Activated CD8-positive, alpha-beta memory T cell treated with anti-CD3 and anti-CD28 coated beads for 24 hours (primary cell): Measurements from ENCODE around the gene S100A14.

Experiments used
- DNase-seq: peaks from one replicate; pipeline ENCODE4 v3.0.0-alpha.2; 2020

S100A14 gene

DNA sequence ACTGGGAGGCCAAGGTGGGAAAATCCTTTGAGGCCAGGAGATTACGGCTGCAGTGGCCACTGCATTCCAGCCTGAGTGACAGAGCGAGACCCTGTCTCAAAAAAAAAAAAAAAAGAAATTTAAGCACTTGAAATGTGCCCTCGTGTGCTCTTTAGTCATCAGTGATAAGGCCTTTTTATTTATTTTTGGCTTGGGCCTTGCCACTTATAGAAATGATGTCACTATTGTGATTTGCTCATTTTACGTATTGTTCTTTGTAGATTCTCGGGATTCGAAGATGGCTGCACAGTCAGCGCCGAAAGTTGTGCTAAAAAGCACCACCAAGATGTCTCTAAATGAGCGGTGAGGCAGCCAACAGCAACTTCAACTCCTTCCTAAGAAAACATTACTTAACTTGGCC is 20.2 kb upstream of the S100A14 start:
- no peak for DNase-seq

- no peak for DNase-seq
Observed at GRCh38 chr1:153635872-153636271, 19.7 kb upstream of the S100A14 start.

DNA sequence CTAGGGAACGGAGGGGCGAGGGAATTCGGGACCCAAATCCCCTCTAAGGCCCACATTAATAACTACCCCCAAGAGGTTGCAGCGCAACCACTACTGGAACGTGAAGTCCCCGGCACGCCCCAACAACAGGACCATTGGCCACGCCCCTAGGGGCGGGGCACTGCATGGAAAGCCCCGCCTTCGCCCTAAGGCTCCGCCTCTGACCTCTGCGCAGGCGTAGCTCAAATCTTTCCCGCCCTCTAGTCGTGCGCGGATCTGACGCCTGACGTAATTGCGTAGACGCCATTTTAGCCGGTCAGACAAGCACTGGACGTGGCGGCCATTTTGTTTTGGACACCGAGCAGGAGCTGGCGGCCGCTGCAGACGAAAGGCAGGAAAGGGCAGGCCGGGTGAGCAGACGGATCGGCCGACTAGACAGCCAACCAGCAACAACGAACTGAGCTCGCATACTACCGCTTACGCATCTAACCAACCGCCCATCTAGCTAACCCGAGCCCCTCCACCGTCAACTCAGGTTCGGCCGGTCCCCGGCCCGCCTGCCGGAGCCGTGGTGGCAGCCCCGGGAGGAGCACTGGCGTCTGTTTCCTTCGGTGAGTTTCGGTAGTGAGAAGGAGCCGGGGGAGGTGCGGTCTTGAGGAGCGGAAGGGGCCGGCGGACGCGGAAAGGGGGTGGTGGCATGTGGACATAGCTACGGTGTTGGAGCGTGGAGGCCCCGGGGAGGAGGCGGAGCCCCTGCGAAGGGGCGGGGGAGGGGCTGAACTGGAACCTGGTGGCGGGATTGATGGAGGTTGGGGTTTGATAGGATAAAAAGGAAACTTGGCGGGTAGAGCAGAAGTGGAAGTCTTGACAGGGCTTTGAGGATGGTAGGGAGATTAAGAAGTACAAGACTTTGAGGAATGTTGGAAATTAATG is 17.9 kb upstream of the S100A14 start, which contains the start of gene CHTOP:
Gene CHTOP, plus strand, starts transcription at position 313 of the 912 bp plus-strand sequence. CDS start 2,523 bp downstream, outside the sequence.
- peak; percentile 100 for DNase-seq

DNA sequence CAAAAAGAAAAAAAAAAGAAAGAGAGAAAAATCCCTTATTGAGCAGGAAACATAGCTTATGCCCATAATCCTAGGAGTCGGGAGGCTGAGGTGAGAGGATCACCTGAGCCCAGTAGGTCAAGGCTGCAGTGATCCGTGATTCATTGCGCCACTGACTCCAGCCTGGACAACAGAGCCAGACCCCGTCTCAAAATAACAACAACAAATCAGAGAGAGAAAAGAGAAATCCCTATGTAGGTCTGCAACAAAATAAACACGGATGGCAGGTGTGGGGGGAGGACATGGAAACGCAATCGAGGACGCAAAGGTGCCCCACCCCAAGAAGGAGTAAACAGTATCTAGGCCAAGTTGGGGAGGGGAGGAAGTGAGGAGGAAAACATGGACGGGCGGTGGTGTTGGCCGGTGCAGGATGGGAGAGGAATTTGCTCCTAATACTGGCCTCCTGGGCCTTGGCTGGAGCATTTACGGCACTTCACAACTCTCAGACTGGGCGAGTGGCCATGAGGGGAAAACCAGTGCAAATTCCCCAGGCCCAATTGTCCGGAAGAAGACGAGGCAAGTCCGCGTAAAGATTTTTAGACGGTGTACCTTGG is 17.1 kb upstream of the S100A14 start:
- DNase-seq: no peak

DNA sequence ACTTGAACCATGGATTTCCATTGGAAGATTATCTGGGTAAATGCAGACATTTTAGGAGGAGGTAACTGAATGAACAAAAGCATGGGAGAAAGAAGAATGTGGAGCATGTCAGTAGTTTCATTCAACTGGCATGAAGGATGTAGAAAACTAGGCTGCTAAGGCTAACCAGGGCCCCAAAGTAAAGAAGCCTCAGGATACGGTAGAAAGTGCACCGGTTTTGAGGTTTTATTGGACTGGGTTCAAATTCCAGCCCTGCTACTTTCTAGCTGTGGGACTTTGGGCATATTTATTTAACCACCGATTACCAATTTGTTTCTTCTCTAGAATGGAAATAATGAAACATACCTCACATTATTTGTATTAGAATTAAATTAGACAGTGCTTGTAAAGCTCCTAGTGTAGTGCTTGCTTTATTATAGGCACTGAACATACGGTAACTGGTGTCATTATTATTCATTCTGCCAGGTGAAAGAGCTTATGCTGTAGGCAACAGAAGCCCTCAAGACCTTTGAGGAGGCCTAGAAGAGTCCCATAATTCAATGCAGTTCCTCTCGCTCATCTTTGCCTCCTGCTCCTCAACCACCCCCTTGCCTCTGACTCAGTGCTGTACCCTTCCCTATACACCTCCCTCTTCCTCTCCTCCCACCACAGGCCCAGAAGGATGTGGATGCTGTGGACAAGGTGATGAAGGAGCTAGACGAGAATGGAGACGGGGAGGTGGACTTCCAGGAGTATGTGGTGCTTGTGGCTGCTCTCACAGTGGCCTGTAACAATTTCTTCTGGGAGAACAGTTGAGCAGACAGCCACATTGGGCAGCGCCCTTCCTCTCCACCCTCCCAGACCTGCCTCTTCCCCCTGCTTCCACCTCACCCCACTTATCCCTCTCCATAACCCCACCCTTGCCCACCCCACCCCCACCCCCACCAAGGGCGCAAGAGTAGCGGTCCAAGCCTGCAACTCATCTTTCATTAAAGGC is 15.2 kb upstream of the S100A14 start:
- DNase-seq: no peak

- DNase-seq: no peak
Observed at GRCh38 chr1:153630384-153630783, 14.3 kb upstream of the S100A14 start.

DNA sequence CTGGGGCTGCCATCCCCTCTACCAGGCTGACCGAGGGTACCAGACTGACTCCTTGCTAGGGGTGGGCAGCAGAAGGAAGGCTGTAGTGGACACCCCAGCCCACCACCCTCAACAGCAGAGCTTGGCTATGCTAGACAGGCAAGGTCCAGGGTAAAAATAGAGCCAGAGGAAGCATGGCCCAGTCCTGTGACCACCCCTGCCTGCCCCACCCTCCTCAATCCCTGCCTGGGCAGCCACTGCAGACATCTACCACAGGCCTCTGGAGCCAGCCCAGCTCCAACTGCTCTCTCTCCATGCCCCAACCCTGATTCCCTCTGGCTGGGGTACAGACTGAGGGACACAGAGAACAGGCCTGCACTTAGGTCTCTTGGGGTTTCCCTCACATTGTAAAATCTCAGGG is 13.8 kb upstream of the S100A14 start:
- no peak for DNase-seq

DNA sequence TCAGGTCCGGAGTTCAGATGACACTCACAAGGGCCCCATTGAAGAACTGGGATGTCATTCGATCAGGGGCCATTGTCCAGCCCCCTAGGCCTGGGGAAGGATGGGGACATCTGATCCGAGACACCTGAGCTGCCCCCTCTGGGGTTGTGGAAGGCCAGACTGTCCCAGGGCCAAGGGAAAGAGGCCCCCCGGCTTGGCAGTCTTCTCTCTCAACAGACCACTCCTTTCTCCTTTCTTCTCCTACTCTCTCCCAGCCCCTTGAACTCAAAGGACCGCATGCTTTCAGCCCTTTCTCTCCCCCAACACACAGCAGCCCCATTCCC is 13.2 kb upstream of the S100A14 start:
- no peak for DNase-seq

DNA sequence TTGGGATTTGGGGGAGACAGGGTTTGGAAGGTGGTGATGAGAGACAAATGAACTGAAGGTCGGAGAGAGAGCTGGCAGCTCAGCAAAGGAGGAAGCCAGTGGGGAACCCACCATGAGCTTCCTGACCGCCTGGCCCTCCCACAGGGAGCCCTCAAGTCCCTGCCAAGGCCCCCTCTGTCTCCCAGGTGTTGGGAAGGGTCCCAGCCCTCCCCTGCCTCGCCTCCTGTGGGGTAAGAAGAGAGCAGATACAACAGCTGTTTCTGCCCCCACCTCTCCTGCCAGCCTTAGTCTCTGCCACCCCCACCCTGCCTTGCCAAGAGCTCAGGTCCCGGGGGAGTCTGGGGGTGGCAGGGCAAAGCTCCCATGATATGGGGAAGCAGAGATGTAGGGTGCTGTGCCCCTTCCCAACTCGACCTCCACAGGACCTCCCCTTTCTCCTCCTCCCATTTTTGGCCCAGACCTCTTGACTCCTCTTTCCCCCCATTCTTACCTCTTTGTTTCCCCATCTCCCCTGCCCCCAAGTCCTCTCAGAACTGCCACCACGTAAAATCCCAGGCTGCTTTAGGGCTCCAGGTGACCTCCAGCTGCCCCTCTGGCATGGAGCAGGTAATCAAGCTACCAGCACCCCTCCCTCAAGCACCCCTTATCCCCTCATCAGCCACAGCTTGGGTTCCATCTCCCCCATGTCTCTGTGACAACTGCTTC is 12.7 kb upstream of the S100A14 start:
- DNase-seq: no peak

- no peak for DNase-seq
Observed at GRCh38 chr1:153627715-153628626, 11.8 kb upstream of the S100A14 start, which contains the start of gene S100A1. Gene S100A1, plus strand, starts transcription at chr1:153628434. Its CDS starts 2,088 bp downstream, at chr1:153630522.

DNA sequence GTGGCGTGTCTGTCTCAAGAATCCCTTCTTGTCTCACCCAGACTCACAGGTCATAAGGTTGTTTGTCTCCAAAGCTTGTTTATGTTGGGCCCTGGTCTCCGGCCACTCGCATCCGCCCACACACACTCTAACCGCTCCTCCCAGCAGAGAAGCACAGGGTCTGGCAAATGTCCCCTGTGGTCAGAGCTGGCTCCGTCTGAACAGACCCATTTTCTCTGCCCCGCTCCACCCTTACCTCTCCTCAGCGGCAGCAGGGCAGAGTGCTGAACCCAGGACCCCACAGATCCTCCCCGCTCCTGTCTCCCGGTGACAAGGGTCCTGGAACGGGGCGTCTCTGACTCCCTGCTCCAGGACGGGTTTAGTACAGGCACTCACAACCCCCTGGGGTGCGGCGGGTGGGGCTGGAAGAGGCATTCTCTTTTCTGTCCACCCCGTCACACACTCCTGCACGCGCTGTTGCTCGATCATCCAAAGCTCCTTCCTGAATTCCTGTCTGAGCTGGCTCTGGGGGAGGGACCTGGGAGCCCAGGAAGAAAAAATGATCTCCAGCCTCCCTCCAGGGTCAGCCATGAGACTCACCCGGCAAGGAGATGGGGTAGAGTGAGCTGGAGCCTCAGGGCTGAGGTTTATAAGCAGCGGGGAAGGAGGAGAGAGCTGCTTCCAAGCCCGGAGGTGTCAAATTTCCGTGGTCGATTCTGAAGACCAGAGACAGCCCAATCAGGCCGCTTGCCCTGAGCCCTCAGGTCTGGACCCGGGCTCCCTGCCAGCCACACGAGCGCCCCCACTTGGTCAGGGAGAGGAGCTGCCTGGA is 11.0 kb upstream of the S100A14 start, which contains the start of gene S100A13:
Gene S100A13, minus strand, starts transcription at position 602 of the 811 bp plus-strand sequence. CDS start 1,033 bp downstream, outside the sequence.
- DNase-seq: no peak

DNA sequence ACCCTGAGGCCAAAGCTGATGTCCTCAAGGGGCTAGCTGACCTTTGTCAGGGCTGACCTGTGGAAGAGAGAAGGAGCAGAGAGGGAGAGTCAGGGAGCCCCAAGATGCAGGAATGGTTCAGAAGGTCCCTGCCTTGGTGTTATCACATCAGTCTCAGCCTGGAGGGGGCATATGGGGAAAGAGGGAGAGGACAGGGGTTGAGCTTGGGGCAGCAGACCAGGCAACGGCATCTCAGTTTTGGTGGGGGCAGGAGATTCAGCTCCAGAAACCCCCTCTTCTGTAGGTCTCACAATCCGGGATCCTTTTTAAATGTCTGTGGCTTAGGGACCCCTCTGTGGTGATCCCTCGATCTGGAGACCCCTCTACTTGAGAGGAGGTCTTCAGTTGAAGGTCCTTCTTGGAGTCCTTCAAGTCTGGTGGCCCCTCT is 10.4 kb upstream of the S100A14 start:
- DNase-seq: no peak

- no peak for DNase-seq
Observed at GRCh38 chr1:153624965-153625611, 9.0 kb upstream of the S100A14 start.

GRCh38 chr1:153623101-153623500 is 7.0 kb upstream of the S100A14 start:
- no peak for DNase-seq

DNA sequence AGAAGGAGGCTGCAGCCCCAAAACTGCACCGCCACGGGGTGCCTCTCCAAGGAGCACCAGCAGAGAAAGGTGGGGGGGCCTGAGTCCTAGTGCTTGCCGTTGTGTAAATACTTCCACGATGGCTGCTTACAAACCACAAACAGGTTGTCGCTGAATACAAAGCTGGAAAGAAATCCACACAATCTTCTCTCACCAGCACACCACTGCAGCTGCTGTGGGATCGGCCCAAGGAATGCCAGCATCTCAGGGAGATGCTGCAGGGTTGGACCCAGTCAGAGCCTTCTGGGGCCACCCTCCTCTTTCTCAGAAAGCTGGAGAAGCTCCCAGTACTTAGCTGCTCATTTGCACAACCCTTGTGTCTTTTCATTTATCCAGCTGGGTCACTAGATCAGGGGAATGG is 3.0 kb upstream of the S100A14 start:
- DNase-seq: no peak

DNA sequence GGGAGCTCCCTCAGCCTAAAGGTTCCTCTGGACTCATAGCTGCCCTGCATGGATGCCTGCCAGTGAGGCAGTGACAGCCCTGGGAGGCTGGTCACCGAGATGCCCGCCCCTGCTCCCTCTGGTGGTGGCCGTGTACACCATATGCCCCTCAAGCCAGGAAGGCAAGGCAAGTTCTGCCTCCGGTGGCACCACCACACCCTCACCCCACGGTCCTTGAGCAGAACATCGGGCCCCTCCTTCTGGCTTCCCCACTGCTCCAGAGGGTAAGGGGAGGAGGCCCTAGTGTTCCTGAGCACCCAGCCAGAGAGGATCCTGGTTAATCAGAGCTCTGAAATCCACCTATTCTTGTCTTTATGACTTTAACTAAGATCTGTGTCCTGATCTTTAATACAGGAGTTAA is 1.5 kb upstream of the S100A14 start:
- DNase-seq: peak; percentile 91

DNA sequence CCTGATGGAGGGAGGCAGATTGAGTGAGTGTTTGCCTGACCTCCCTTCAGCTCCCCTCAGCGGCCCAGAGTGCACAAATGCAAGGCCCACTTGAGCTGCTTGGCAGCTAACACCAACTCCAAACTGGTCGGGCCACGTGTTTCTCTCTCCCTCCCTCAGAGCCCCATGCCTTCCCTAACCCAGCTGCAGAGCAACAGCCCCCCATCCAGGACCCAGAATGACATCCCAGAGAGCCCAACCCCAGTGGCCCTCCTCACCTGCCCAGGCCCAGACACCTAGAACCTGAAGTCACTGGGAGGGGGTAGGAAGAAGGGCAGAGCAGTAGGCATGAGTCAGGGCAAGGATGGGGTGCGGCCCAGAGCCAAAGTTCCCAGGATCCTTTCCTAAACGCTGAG is 789 bp upstream of the S100A14 start:
- DNase-seq: no peak

GRCh38 chr1:153615406-153615805 is 719 bp downstream of the S100A14 start:
- DNase-seq: no peak

DNA sequence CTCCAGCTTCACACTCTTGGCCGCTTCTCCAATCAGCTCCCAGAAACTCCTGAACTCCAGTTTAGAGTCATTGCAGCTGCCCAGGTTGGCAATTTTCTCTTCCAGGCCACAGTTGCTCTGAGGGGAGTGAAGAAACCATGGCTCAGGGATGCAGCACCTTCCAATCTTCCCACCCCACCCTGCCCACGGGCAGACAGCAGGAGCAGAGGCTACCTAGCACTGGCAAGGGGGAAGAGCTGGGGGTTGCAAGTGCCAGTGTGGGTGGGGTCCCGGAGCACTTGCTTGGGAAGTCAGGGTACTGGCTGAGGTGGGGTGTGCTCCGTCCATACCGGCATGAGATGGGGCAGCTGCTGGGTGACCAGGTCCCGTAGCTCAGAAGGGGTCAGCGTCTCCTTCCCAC is 1.2 kb downstream of the S100A14 start:
- DNase-seq: no peak
